ENCODE data around the gene PCSK7. TPM values are rescaled to one million over a fixed set of nuclear protein-coding genes. Genes with fewer than 3 reads are reported as not detected.

PCSK7 gene
- total RNA-seq, 1 donor from 2014 or later: 93.6 TPM

- H3K4me3 Mint-ChIP-seq (ENCODE audit: unreplicated experiment): no peak overlapping the region
- H3K9me3 Mint-ChIP-seq (ENCODE audit: unreplicated experiment): no peaks in the 10 kb centered on the region
- DNase-seq (ENCODE audit: low spot score): no peak
- peaks cover 12% of the 10 kb centered on the region for H3K4me1 Mint-ChIP-seq (ENCODE audit: unreplicated experiment)
- peaks cover 17% of the 10 kb centered on the region for H3K27me3 Mint-ChIP-seq (ENCODE audit: unreplicated experiment)
- TF ChIP-seq CTCF (IDR thresholded peaks at IDR 0.05; ENCODE audit: unreplicated experiment): no peak
- peaks cover 29% of the 10 kb centered on the region for H3K36me3 Mint-ChIP-seq (ENCODE audit: low read depth, unreplicated experiment)
- H3K27ac Mint-ChIP-seq (ENCODE audit: unreplicated experiment): no peak overlapping the region
These were observed 36.1 kb downstream of the PCSK7 start for GRCh38 chr11:117195761-117196160.

- Mint-ChIP-seq H3K4me3 (ENCODE audit: unreplicated experiment) (peak overlapping the region; percentile 33), H3K36me3 (ENCODE audit: low read depth, unreplicated experiment) (peaks cover 33% of the 10 kb centered on the region), H3K9me3 (ENCODE audit: unreplicated experiment) (no peaks in the 10 kb centered on the region), H3K27ac (ENCODE audit: unreplicated experiment) (no peak overlapping the region), H3K4me1 (ENCODE audit: unreplicated experiment) (peaks cover 12% of the 10 kb centered on the region), H3K27me3 (ENCODE audit: unreplicated experiment) (peaks cover 17% of the 10 kb centered on the region)
- no peak for DNase-seq (ENCODE audit: low spot score)
- TF ChIP-seq CTCF (IDR thresholded peaks at IDR 0.05; ENCODE audit: unreplicated experiment): no peak
These were observed 36.6 kb downstream of the PCSK7 start for GRCh38 chr11:117195258-117195657.

DNA sequence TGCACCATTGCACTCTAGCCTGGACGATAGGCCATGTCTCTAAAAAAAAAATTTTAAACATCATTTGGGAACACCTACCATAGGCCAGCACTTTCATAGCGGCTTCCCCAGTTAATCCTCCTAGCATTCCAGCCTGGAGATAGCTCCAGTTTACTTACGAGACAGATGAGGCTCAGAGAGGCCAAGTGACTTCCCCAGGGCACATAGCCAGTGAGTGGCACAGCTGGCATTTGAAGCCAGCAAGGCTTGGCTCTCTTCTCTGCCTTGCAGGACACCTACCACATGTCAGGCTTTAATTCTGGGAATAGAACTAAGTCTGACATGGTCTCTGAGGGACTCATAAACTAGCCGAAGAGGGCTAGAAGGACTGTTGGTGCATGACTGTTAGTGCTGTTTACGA lies 37.6 kb downstream of the PCSK7 start:
- Mint-ChIP-seq H3K4me1 (ENCODE audit: unreplicated experiment) (peaks cover 10% of the 10 kb centered on the region), H3K36me3 (ENCODE audit: low read depth, unreplicated experiment) (peaks cover 33% of the 10 kb centered on the region), H3K4me3 (ENCODE audit: unreplicated experiment) (no peak overlapping the region), H3K27ac (ENCODE audit: unreplicated experiment) (peak overlapping the region; percentile 8), H3K9me3 (ENCODE audit: unreplicated experiment) (no peaks in the 10 kb centered on the region), H3K27me3 (ENCODE audit: unreplicated experiment) (peaks cover 17% of the 10 kb centered on the region)
- TF ChIP-seq CTCF (IDR thresholded peaks at IDR 0.05; ENCODE audit: unreplicated experiment): no peak
- DNase-seq (ENCODE audit: low spot score): no peak

GRCh38 chr11:117193130-117194020 lies 38.5 kb downstream of the PCSK7 start:
- H3K27ac Mint-ChIP-seq (ENCODE audit: unreplicated experiment): no peak overlapping the region
- no peak for DNase-seq (ENCODE audit: low spot score)

More at GRCh38 chr11:117193130-117194020, 38.5 kb downstream of the PCSK7 start:
- Mint-ChIP-seq H3K27me3 (ENCODE audit: unreplicated experiment) (peaks cover 17% of the 10 kb centered on the region), H3K4me3 (ENCODE audit: unreplicated experiment) (peak overlapping the region; percentile 51), H3K9me3 (ENCODE audit: unreplicated experiment) (no peaks in the 10 kb centered on the region), H3K4me1 (ENCODE audit: unreplicated experiment) (peaks cover 10% of the 10 kb centered on the region), H3K36me3 (ENCODE audit: low read depth, unreplicated experiment) (peaks cover 31% of the 10 kb centered on the region)
- no peak for TF ChIP-seq CTCF (IDR thresholded peaks at IDR 0.05; ENCODE audit: unreplicated experiment)
